ENCODE results near the gene ARID5A.
"Not testable (repeated sequence)": the region's sequence is repeated elsewhere in the genome, so short reads cannot be mapped to it uniquely, and the experiment has no call there.

- TF ChIP-seq ELF4 (IDR thresholded peaks at IDR 0.05); HDGF (IDR thresholded peaks at IDR 0.05; ENCODE audit: borderline replicate concordance): not testable (repeated sequence)
- TF ChIP-seq, protein P1, sequence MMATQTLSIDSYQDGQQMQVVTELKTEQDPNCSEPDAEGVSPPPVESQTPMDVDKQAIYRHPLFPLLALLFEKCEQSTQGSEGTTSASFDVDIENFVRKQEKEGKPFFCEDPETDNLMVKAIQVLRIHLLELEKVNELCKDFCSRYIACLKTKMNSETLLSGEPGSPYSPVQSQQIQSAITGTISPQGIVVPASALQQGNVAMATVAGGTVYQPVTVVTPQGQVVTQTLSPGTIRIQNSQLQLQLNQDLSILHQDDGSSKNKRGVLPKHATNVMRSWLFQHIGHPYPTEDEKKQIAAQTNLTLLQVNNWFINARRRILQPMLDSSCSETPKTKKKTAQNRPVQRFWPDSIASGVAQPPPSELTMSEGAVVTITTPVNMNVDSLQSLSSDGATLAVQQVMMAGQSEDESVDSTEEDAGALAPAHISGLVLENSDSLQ (IDR thresholded peaks at IDR 0.05): not testable (repeated sequence)
Measured at GRCh38 chr2:96557421-96557820, 20.9 kb downstream of the ARID5A start.

Measured in HEK293T (cell line).